Measurements from ENCODE around the gene LMO4.

LMO4 gene

GRCh38 chr1:87362063-87362833, 33.6 kb downstream of the LMO4 start:
- no peak for DNase-seq

GRCh38 chr1:87362834-87363426, 34.2 kb downstream of the LMO4 start:
- no peak for DNase-seq

DNA sequence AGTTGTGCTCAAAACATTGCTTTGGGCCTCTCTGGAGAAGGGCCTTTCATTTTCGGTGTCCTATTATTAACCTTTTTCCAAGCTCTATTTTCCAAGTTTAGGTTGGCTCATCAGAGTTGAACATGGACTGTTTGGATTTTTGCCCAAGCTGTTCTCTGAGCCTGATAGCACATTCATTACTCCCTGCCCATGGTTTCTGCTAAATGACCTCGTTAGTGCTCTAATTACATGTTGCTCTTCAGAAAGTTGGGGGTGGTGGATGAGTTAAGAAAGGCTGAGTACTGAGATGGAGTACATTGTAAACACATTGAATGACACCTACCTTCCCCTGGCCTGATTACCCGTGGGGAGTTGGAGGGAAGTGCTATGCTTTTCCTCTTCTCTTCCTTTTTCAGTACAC, 38.9 kb downstream of the LMO4 start:
- no peak for DNase-seq

DNA sequence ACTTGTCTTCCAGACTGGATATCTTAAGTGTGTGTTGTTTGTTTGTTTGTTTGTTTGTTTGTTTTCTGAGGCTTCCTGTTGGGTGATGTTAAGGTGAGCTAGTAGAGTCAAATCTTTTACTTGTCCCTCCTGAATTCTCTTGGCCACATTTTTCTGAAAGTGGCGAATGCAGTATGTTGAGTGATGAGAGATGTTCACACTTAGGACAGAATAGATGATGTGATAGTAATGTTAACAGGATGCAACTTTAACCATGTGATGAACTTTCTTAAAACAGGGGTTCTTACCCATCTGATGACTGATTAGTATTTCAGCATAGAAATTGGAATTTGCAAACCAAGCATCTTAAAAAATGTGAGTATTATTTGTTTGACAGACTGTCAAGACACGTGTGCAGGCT, 40.2 kb downstream of the LMO4 start:
- no peak for DNase-seq

GRCh38 chr1:87369736-87370478, 41.2 kb downstream of the LMO4 start:
- DNase-seq, result peak; percentile 24

DNA sequence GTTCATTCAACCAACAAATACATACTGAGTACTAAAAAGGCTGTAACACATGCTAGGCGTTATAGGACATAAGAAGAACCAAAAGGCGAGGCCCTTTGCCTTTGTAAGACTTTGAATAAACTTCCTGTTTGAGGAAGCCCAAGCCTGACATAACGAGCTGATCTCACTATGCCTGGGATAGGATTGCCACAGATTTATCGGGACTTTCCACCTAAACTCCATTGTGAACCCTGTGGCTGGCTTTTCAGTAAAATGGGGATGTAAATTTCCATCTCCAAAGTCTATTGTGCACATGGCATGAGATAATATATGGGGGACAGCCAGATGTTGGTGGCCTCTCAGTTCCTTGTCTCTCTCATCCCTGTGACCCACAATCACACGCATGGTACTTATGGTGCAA, 41.9 kb downstream of the LMO4 start:
- peak; percentile 86 for DNase-seq

DNA sequence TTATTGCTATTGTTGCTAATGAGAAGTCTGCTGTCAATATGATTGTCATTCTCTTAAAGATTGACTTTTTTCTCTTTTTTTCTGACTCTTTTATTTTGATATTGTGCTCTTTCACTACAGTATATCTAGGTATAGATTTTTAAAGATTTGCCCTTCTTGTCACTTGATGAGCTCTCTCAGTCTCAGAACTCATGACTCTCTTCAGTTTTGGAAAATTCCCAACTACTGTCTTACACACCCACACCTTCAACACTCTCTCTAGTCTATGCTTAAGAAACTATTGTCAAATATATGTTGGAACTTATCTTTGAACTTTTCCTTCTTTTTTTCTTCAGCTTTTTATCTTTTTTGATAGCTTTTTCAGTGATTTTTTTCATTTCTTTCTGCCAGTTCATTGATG, 50.6 kb downstream of the LMO4 start:
- DNase-seq, result peak; percentile 7

- no peak for DNase-seq
Observed at GRCh38 chr1:87386217-87386790, 57.6 kb downstream of the LMO4 start.

- peak; percentile 46 for DNase-seq
Observed at GRCh38 chr1:87388411-87388810, 59.7 kb downstream of the LMO4 start.

- no peak for DNase-seq
Observed at GRCh38 chr1:87389011-87389410, 60.3 kb downstream of the LMO4 start.

DNA sequence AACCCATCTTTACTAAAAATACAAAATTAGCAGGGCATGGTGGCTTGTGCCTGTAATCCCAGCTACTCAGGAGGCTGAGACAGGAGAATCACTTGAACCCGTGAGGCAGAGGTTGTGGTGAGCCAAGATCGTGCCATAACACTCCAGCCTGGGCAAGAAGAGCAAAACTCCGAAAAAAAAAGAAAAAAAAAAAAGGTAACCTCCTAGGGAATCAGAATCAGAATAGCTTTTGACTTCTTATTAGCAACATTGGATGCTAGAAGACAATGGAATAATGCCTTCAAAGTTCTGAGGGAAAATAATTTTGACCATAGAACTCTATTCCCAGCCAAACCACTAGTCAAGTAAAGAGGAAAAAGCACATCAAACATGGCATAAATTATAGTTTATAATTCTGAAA, 60.9 kb downstream of the LMO4 start:
- no peak for DNase-seq

DNA sequence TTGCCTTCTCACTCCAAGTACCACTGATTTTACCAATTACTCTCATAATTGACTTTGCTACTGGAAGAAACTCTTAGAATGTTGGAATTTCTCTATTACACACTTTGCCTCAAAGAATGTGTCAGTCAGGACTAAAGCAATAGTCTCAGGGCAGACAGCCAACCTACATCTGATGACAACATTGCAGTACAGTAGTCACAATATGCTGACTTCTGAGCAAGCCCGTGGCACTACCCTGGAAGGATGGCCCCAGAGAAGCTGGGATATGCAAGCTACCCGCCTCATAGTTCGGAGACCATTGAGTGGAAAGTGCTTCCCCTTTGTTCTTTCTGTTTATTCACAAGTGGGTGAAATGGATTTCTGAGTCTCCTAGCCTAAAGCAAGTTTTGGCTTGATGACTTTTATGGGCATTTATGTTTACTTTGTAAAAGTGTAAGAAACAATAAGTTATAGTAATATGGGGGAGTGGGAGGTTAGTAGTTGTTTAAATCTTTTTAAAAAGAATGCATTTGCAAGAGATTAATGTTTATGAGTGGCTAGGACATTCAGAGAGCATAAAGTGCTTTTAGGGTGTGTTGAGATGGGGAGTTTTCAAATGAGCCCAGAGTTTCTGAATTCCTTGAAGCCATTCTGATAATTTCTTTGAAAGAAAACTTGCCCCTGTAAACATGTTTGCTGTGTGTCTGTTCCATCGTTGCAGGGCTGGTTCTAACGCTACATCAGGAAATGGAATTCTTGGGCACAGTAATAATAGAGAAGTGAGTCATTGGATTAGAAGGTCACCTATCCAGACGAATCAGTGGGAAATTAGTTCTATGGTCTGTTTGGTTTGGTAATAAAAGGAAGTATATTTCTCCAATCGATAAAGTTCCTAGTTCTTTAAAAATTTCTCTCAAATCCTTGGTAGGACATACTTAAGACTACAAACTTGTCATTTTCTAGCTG, 63.8 kb downstream of the LMO4 start:
- DNase-seq, result peak; percentile 49

GRCh38 chr1:87393445-87394085, 64.9 kb downstream of the LMO4 start:
- no peak for DNase-seq

GRCh38 chr1:87394513-87394912, 65.8 kb downstream of the LMO4 start:
- DNase-seq, result no peak

GRCh38 chr1:87394982-87395381, 66.3 kb downstream of the LMO4 start:
- no peak for DNase-seq

Data from inflammatory macrophage treated with lipopolysaccharide for 4 hours (primary cell).